GM18907 (cell line): ENCODE data around the gene HHAT.

Experiments used
- ATAC-seq: cut with Tn5 transposase; IDR thresholded peaks from one replicate; pipeline ENCODE4 v1.9.1; 2021; ENCODE audit warnings: mild to moderate bottlenecking, moderate library complexity; ENCODE audit not compliant: unreplicated experiment

Gene HHAT

GRCh38 chr1:210698661-210699060 lies 370.0 kb downstream of the HHAT start:
- ATAC-seq = no peak

GRCh38 chr1:210700083-210700482 lies 371.4 kb downstream of the HHAT start:
- no peak for ATAC-seq

- no peak for ATAC-seq
These were observed 371.8 kb downstream of the HHAT start for GRCh38 chr1:210700511-210700910.

GRCh38 chr1:210702506-210702905 lies 373.8 kb downstream of the HHAT start:
- no peak for ATAC-seq

- ATAC-seq = no peak
These were observed 374.9 kb downstream of the HHAT start for GRCh38 chr1:210703593-210703992.

GRCh38 chr1:210705086-210705485 lies 376.4 kb downstream of the HHAT start:
- no peak for ATAC-seq

GRCh38 chr1:210706246-210706645 lies 377.5 kb downstream of the HHAT start:
- ATAC-seq = no peak

- no peak for ATAC-seq
These were observed 378.9 kb downstream of the HHAT start for GRCh38 chr1:210707300-210708240.

GRCh38 chr1:210709701-210710100 lies 381.0 kb downstream of the HHAT start:
- no peak for ATAC-seq

- no peak for ATAC-seq
These were observed 383.3 kb downstream of the HHAT start for GRCh38 chr1:210711825-210712612.

- no peak for ATAC-seq
These were observed 386.4 kb downstream of the HHAT start for GRCh38 chr1:210715072-210715471.

GRCh38 chr1:210722410-210723081 lies 393.8 kb downstream of the HHAT start:
- no peak for ATAC-seq

GRCh38 chr1:210723646-210724045 lies 394.9 kb downstream of the HHAT start:
- ATAC-seq = no peak

GRCh38 chr1:210724768-210725167 lies 396.1 kb downstream of the HHAT start:
- no peak for ATAC-seq
